Astrocyte of the spinal cord (primary cell): ENCODE results near the gene TRAF7.

Experiments used
- DNase-seq: peaks from one replicate; pipeline ENCODE4 v3.0.0; 2011; ENCODE audit warnings: low read depth, low spot score
- H3K4me3 ChIP-seq: 2 replicates; pipeline ENCODE4 v1.5.1; 2011; ENCODE audit warnings: low read depth, mild to moderate bottlenecking, low read length, moderate library complexity
- in situ Hi-C: cut with HindIII; loops from 2 replicates; pipeline ENCODE4 v1.10.0; 2017; ENCODE audit warnings: low sequenced_read_pairs
- TF ChIP-seq, protein P1 (sequence below): IDR thresholded peaks from 2 replicates; pipeline ENCODE4 v1.5.1; 2012; ENCODE audit warnings: low read depth, mild to moderate bottlenecking, low read length, inconsistent platforms

Gene TRAF7

DNA sequence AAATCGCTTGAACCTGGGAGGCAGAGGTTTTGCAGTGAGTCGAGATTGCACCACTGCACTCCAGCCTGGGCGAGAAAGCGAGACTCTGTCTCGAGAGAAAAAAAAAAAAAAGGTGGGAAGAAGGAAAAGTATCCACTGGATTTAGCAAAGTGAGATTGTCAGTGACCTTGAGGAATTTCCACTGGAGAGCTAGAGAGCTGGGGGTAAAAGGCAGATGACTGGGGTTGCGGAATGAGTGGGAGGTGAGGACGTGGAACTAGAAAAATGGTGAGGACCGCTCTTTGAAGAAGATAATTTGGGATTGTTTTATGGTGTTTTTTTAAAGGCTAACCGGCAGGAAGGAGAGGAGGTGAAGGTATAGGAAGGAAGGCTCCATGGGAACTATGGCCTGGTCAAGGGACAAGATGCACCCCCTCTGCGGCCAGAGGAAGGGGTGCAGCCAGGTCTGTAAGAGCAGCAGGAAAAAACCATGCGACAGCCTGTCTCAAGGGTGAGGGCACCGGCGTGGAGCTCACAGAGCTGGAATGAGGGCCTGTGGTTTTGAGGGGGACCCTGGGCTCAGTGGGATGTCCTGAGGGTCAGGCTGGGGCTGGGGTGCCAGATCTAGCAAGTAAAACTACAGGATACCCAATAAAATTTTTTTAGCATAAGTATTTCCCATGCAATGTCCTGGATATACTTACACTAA is 49.0 kb downstream of the TRAF7 start:
- TF ChIP-seq, protein P1, sequence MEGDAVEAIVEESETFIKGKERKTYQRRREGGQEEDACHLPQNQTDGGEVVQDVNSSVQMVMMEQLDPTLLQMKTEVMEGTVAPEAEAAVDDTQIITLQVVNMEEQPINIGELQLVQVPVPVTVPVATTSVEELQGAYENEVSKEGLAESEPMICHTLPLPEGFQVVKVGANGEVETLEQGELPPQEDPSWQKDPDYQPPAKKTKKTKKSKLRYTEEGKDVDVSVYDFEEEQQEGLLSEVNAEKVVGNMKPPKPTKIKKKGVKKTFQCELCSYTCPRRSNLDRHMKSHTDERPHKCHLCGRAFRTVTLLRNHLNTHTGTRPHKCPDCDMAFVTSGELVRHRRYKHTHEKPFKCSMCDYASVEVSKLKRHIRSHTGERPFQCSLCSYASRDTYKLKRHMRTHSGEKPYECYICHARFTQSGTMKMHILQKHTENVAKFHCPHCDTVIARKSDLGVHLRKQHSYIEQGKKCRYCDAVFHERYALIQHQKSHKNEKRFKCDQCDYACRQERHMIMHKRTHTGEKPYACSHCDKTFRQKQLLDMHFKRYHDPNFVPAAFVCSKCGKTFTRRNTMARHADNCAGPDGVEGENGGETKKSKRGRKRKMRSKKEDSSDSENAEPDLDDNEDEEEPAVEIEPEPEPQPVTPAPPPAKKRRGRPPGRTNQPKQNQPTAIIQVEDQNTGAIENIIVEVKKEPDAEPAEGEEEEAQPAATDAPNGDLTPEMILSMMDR: no peak
- in situ Hi-C loops: no loop called here

GRCh38 chr16:2205104-2205966 is 49.8 kb downstream of the TRAF7 start, which contains the start of gene MLST8:
Gene MLST8 (plus strand): TSS chr16:2205454. CDS start chr16:2206086, 632 bp downstream.
- peak; percentile 89 for DNase-seq
- in situ Hi-C loops: no loop called here
- H3K4me3 ChIP-seq: peak within 1 kb of the TSS; percentile 80
- TF ChIP-seq, protein P1: no peak

More for the DNA sequence above, 49.0 kb downstream of the TRAF7 start:
- peak overlapping the region; percentile 80 for H3K4me3 ChIP-seq
- DNase-seq: no peak

DNA sequence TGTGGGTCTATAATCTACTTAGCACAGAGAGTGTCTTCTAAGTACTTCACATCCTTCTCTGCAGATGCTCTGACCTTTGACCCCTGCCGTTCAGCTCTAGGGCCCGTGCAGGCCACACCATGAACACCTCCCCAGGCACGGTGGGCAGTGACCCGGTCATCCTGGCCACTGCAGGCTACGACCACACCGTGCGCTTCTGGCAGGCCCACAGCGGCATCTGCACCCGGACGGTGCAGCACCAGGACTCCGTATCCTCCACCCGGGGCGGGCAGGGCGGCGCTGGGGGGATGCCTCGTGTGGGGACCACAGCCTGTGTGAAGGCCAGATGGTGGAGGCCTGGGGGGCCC is 50.4 kb downstream of the TRAF7 start:
- H3K4me3 ChIP-seq: peak overlapping the region; percentile 80
- TF ChIP-seq, protein P1: no peak
- no peak for DNase-seq
- in situ Hi-C loops: no loop called here

GRCh38 chr16:2206420-2206779 is 50.8 kb downstream of the TRAF7 start:
- in situ Hi-C loops: no loop called here
- DNase-seq: no peak
- TF ChIP-seq, protein P1: no peak
- H3K4me3 ChIP-seq: peak overlapping the region; percentile 80

DNA sequence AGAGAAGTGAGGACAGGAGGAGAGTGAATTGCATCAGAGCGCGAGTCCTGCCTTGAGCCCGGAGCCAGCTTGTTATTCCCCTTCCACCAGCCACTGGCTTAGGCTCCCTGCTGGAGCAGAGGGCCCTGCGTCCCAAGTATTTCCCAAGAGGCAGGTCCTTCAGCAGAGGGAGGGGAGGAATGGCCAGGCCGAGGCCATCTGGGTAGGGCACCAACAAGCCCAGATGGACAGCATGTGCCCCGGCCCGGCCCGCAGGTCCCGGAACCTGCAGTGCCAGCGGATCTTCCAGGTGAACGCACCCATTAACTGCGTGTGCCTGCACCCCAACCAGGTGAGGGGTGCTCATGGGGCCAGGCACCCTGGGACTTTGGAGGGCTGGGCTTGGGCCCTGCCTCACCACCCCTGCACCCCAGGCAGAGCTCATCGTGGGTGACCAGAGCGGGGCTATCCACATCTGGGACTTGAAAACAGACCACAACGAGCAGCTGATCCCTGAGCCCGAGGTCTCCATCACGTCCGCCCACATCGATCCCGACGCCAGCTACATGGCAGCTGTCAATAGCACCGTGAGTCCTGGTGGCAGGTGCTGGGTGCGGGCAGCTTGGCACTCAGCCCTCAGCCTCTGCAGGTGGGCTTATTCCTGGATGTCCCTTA is 51.3 kb downstream of the TRAF7 start:
- TF ChIP-seq, protein P1: no peak
- in situ Hi-C loops: no loop called here
- no peak overlapping the region for H3K4me3 ChIP-seq
- no peak for DNase-seq

GRCh38 chr16:2207872-2208271 is 52.3 kb downstream of the TRAF7 start:
- in situ Hi-C loops: no loop called here
- H3K4me3 ChIP-seq: no peak overlapping the region
- TF ChIP-seq, protein P1: no peak
- DNase-seq: no peak
